Measurements from ENCODE around the gene CAMK2D.

The CAMK2D gene

DNA sequence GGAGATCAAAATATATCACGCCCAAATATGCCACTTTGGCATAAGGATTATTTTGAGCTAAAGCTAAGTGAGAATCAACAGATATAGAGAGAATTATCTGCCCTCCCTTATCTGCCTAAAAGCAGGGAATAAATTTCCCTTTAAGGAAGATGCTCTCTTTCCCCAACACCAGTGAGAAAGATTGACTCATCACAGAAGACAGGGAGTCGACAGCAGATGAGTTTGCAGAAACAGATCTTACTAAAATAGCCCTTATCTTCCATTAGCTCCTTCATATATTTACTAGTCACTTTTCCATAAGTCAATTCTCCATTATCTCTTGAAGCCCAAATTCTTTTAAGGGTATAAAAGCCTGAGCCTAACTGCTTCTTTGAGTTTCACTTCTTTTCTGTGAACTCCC is 156.6 kb downstream of the CAMK2D start:
- DNase-seq (ENCODE audit: low read depth): peak; percentile 13

DNA sequence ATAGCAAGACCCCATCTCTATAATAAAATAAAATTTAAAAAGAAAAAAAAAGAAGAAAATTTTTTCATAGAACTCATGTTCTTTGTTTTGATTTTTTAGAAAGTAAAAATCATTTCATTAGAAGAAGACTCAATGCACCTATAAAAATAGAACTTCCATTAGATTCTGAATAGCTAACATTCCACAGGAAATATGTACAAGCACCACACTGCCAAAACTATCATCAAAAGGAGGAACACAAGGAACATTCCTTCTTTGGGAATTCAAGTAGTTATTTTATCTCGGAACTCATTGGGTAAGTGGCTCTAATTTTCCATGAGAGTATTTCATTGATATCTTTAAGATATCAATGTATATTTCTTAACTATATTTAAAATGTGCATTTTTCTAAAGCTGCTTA is 157.6 kb downstream of the CAMK2D start:
- no peak for DNase-seq (ENCODE audit: low read depth)

DNA sequence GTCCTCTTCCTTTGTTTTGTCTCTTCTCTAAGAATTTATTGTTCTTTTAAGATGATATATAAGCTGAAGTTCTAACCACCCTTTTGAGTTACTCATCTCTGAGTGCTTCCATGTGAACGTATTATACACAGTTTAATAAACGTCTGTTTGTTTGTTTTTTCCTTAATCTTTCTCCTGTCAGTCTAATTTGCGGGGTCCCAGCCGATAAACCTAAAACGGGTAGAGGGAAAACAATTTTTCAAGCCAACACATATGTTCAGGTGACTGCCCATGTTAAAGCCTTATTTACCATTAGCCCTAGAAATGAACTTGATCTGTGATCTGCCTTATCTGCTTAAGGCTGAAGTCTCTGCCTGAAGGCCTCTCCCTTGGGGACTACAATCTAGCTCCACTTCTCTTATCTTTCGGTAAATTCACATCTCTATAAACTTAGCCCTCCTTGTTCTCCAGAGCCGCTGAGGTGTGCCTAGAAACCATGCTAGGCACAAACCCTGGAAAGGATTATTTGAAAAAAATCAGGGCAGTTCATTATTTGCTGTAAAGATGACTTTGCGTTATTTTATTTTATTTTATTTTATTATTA is 158.8 kb downstream of the CAMK2D start:
- no peak for DNase-seq (ENCODE audit: low read depth)

DNA sequence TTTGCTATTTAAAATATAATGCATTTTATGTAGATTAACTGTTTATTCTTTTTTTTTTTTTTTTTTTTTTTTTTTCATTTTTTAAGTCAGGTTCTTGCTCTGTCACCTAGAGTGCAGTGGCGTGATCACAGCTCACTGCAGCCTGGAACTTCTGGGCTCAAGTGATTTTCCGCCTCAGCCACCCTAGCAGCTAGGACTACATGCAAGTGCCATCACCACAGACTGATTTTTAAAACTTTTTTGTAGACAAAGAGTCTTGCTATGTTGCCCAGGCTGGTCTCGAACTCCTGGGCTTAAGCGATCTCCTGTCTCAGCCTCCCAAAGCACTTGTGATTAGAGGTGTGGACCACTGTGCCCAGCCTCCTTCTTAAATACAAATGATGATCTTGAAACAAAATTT is 159.9 kb downstream of the CAMK2D start:
- DNase-seq (ENCODE audit: low read depth): no peak

DNA sequence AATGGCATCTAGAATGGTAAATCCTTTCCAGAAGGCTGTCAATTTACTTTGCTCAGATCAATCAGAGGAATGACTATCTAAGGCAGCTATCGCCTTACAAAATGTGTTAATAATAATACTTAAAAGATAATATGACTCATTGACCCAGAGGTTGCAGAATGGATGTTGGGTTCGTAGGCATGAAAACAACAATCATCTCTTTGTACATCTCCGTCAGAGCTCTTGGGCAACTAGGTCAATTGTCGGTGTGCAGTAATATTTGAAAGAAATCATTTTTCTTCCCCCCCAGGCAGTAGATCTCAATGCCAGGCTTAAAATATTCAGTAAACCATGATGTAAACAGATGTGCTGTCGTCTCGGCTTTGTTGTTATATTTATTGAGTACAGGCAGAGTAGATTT is 165.1 kb downstream of the CAMK2D start:
- DNase-seq (ENCODE audit: low read depth): no peak

- DNase-seq (ENCODE audit: low read depth): no peak
Measured at GRCh38 chr4:113594231-113594556, 167.3 kb downstream of the CAMK2D start.

- no peak for DNase-seq (ENCODE audit: low read depth)
Measured at GRCh38 chr4:113593400-113594230, 167.9 kb downstream of the CAMK2D start.

DNA sequence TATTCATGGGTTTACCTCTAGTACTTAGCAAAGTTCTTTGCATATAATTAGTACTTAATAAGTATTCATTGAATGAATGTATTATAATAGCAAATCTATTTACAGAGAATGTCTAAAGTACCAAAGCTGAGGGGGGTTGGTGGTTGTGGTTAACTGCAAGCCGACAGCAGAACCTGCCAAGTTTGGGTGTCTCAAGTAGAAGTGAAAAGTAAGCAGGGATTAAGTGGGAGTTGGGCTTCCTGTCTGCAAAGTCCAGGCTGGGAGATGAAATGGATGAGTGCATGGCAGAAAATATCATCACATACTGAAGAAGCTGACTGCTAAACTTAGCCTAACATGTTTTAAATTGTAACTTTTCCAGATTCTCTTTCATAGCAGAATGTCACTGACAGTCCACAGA is 169.6 kb downstream of the CAMK2D start:
- DNase-seq (ENCODE audit: low read depth): no peak

DNA sequence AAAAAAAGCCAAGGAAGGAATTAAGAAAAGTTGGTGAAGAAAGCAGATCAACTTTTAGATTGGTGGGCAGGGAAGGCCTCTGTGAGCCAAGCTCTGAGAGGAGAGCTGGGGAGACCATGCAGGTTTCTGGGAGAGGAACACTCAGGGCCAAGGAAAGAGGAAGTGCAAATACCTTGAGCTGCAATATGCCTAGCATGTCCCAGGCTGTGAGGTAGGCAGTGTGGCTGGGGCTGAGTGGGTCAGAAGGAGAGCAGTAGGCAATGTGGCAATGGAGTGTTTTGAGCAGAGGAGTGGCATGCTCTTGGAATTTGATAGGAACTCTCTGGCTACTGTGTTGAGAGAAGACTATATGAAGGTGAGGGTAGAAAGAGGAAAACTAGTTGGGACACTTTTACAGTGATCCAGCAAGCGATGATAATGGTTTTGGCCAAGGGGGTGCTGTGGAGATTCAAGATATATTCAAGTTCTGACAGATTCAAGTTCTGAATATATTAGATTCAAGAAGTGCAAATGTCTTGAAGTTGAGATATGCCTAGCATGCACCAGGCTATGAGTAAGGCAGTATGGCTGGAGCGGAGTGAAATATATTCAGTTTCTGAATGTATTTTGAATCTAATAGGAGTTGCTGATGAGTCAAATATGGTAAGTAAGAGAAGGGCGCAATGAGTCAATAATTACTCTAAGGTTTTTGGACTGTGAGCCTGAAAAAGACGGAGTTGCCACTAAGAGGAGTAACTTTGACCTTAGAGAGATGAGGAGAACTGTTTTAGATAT is 172.5 kb downstream of the CAMK2D start:
- no peak for DNase-seq (ENCODE audit: low read depth)

- no peak for DNase-seq (ENCODE audit: low read depth)
Measured at GRCh38 chr4:113587640-113588275, 173.8 kb downstream of the CAMK2D start.

DNA sequence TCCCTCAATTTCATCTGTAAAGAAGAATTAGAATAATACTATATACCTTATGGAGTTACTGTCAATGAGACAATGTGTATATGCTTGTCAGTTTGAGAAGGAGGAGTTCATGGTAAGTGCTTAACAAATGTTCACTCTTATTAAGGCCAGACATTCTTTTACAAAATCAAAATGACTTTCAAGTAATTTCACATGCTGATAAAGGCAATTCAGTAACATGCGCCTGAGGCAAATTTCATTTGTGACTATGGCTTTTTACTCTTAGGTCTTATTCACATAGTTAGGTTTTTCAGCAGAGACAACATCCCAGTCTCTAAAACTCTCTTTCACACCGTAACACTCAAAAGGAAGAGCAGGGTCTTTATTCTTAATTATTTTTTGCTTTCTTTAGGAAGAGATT is 174.4 kb downstream of the CAMK2D start:
- DNase-seq (ENCODE audit: low read depth): no peak

GRCh38 chr4:113586072-113586471 is 175.5 kb downstream of the CAMK2D start:
- DNase-seq (ENCODE audit: low read depth): no peak

GRCh38 chr4:113584407-113585150 is 177.0 kb downstream of the CAMK2D start:
- DNase-seq (ENCODE audit: low read depth): peak; percentile 56

- no peak for DNase-seq (ENCODE audit: low read depth)
Measured at GRCh38 chr4:113582737-113583136, 178.8 kb downstream of the CAMK2D start.

DNA sequence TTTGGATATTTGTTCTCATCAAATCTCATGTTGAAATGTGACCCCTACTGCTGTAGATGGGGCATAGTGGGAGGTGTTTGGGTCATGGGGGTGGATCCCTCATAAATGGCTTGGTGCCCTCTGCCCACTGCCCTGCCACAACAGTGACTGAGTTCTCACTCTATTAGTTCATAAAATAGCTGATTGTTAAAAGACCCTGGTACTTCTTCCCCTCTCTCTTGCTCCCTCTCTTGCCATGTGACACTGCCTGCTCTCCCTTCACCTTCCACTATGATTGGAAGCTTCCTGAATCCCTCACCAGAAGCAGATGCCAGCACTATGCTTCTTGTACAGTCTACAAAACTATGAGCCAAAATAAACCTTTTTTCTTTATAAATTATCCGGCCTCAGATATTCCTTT is 182.2 kb downstream of the CAMK2D start:
- no peak for DNase-seq (ENCODE audit: low read depth)

DNA sequence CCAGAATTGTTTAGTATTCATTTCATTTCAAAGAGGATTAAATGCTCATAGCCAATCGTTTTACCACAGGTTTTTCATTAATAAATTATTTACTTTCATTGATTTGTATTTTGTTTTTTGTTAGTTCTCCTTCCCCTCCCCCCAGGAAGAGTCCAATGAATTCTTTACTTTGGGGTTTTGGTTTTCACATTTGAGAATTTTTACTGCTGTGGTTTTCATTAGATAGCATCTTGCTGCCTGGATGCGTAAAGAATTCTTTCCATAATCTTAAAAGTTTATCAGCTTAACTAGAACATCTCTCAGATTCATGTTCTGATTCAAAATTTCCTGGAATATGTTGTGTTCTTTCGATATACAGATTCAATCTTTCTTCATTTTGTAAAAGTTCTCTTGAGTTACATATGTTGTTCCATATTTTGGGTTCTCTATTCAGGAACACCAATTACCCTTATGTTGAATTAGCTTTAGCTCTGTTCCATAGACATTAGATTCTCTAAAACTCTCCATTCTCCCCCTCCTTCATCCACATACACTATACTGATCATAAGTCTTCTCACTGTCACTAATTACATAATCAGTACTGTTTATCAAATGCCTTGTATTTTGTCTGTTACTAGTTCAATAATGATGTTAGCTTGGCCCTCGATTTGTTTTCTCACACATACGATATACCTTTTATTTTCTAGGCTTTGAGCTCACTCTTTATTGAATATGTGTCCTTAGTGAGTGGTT is 184.4 kb downstream of the CAMK2D start:
- DNase-seq (ENCODE audit: low read depth): no peak

- DNase-seq (ENCODE audit: low read depth): peak; percentile 10
Measured at GRCh38 chr4:113575401-113575800, 186.1 kb downstream of the CAMK2D start.

GRCh38 chr4:113574636-113575103 is 186.9 kb downstream of the CAMK2D start:
- peak; percentile 43 for DNase-seq (ENCODE audit: low read depth)

DNA sequence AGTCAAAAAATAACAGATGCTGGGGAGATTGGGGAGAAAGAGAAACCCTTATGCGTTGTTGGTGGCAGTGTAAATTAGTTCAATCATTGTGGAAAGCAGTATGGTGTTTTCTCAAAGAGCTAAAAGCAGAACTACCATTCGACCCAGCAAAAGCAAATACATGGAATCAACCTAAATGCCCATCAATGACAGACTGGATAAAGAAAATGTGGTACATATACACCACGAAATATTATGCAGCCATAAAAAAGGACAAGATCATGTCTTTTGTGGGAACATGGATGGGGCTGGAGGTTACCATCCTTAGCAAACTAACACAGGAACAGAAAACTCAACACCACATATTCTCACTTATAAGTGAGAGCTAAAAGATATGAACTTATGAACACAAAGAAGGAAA is 188.9 kb downstream of the CAMK2D start:
- no peak for DNase-seq (ENCODE audit: low read depth)

DNA sequence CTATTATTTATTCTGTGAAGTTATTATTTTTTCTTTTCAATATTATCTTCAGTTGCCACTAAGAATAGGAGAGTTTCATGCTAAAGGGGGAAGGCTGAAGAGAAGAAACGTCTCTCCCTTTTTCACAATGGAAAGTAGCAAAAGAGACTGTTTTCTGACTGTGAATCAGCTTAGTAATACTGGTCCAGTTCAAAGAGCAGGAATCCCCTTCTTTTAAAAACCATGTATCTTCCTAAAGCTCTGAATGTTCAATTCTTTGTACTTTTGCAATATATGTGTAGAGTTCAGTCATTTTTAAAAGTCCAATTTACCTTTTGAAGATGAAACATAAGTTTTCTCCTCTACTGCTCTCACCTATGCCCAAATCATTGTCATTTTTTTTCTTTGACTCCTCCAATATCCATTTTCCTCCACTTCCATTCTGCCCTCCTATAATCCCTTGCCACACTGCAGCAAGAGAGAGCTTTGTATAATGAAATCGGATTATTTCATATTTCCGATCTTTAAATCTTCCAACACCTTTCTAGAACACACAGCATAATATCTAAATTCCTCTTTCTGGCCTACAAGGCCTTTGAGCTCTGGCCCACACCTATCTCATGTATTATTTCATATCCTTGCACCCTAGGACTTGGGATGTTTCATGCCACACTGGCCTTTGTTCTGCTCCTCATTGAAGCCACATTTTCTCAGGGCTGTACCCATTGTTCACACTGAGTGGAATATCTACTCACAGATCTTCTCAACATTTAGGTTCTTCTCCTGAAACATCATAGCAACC is 195.3 kb downstream of the CAMK2D start:
- no peak for DNase-seq (ENCODE audit: low read depth)

- no peak for DNase-seq (ENCODE audit: low read depth)
Measured at GRCh38 chr4:113565702-113566012, 195.9 kb downstream of the CAMK2D start.

Measured in ELR (cell line).